T-helper 9 cell (primary cell): ENCODE results near the gene CACNB4.

ENCODE experiments used
- DNase-seq: peaks from one replicate; pipeline ENCODE4 v3.0.0-alpha.2; 2020

Gene CACNB4

DNA sequence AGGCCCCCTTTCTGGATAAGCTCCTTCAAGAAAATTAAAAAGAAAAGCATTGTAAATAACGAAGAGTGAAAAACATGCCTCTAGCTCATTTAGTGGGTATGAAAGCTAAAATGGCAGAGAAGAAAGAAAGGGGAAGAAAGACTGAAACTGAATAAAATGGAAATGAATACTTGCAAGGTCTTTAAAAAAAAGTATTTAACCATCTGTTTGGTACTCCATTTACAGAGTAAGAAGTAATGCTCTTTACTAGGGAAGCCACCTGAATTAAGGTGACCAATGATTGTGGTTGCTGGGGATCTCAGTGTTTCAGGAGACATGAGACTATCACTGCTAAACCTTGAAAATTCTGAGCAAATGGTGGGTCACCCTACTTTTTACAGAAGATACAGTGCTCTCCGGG lies 253.0 kb downstream of the CACNB4 start:
- no peak for DNase-seq

DNA sequence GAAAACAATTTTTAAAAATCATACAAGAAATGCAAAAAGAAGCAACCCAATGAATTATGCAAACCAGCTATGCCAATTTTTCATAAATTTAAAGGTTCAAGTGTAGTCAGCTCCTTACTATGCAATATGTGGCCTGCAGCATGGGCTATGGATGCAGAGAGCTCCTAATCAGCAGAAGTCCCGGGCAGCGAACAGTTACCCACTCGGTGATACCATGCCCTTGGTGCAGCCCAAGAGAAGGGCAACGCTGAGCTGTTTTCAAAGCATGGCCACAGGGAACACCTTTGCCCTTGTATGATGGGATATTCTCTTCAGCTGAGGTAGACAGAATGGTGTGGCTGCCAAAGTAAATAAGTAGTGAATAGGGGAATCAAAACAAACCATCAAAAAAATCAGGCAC lies 253.4 kb downstream of the CACNB4 start:
- DNase-seq: no peak

DNA sequence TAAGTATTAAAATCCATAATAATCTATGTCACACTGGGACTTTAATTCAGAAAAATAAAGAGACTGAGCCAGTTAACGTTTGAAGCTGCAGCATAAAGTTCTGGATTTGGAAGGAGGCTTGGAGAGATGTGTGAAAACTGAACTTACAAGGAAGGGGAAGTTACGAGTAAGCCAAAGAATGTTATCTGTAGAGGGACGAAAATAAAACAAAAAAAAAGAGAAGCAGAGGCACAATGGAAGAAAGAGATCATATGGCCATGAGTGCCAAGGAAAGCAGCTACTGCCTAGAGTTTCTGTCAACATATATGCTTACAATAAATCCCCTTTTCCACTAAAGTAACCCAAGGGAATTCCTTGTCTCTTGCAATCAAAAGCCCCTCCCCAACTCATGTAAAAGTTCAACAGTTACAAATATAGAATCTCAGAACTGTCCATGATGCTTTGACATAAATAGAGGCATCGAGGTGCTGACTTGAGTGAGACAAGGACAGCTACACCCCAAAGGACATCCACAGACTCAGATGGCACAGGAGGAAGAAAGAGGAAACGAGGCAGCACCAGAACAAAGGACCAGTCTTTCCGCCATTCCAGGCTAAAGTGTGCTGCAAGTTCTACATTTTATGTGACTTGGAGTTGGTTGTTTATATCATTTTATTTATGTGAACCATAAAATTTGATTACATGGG lies 254.5 kb downstream of the CACNB4 start:
- DNase-seq: no peak

DNA sequence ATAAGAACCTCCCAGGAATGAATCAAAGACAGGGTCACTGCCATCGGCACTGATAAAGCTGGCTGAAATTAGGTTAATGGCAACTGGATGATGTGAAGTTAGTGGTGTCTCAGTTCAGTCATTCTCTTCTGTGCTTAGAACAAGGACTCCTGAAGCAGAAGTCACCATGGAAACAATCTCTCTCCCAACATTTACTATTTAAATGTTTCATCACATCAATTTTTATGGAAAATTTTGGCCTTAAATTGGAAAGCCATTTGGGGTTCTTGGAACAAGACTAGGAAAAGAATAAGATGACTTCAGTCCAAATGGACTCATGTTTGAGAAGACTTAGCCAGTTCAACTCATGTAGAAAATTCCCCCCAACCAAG lies 255.2 kb downstream of the CACNB4 start:
- no peak for DNase-seq

DNA sequence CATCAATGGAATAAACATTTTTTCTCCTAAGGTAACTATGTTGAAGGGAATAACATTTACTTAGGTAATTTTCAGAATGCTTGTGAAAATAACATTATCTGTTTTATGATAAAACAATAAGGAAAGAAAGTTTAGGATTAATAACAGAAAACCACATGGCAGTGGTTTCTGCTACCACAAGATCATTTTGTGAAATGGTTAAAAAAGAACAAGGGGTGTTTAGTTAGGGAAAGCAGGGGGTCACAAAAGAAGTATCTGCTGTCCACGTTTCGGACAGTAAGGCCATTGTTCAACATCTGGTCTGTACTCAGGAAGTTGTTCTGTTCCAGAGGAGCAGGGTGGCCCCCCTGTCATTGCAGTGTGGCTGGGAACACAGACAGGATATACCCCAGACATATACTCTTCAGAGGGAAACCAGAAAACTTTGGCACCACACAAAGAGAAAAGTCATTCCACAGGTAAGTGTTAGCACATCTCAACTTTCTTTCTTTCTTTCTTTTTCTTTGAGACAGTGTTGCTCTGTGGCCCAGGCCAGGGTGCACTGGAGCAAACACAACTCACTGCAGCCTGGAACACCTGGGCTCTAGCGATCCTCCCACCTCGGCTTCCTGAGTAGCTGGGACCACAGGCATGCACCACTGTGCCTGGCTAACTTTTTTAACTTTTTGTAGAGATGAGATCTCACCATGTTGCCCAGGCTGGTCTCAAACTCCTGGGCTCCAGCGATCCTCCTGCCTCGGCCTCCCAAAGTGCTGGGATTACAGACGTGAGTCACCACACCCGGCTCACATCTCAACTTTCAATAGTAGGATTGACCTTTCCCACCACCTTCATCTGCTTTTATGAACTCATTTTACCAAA lies 255.8 kb downstream of the CACNB4 start:
- no peak for DNase-seq

DNA sequence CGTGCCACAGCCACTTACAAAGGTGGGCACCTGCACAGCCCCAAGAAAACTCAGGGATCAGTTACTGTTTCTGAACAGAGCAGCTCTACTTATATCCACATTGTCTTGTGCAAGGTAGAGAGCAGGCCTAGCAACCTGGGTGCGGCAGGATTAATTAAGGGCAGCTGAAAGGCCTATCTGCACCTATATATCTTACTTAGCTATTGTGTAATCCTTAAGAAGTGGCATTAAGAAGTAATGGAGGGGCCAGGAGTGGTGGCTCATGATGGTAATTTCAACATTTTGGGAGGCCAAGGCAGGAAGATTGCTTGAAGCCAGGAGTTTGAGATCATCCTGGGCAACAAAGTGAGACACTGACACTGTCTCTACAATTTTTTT lies 257.8 kb downstream of the CACNB4 start:
- DNase-seq: no peak

DNA sequence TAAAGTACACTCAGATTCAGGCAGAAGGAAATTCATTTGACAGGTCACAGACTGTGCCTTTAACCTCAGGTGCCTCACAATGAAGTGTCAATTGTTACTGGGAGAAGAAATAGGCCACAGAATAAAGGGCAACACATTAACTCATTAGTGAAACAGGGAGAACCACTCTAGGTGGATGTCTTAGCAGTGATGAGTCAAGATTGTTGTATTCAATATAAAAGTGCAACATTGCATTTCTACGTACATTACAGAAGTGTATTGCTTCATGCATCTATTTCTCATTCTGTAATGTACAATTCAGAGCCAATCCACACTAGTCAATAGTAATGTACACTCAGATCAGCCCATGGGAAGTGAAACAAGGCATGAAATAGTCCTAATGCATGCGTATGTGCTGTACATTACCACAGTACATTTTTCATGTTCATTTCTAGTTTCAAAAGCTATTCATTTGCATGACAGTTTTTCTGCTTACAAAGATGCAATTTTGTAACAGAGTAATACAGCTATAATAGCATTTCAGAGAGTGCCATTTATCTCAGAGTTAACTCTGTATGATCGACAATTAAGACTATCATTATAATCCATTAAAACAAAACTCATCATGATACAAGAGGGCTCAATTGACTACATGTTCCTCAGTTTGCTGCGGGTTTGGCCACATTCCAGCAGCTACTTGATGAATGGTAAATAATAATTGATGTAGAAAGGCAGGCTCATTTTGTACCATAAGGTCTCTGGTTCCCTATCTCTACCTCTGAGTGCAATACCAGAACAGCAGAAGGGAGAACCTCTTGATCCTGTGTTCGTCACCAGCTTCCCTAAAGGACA lies 258.4 kb downstream of the CACNB4 start:
- no peak for DNase-seq

DNA sequence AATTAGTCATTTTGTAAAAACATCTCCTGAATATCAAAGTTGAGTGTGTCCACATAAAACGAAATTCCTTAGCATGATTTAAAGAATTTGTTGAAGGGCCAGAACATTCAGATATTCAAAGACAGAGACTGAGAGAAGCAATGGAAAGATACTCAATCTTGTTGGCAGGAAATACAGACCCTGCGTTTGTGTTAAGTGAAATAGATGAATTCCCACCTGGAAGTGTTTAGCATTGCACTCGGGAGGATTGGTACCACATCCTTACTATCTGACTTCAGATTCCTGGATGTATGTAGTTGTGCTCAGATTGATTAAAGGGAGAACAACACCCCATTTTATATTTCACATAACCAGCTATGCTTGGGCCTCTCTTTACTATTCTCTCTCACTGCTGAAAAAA lies 260.9 kb downstream of the CACNB4 start:
- DNase-seq: no peak

DNA sequence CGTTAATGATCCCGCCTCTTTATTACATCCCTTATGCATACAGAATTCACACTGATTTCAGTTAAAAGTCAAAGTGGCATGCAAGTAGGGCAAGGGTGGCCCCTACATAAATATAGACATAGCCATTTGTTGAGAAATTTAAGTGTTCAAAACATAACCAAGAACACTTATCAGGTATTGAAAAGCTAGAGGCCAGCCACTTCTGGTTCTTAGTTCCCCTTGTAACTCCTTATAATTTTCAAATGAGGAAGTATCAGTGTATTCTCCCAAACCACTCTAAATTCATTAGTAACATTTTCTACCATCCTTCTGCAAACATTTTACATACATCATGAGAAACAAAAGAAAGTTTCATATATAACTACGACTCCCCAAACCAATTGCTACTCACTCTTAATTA lies 264.9 kb downstream of the CACNB4 start:
- DNase-seq: no peak

DNA sequence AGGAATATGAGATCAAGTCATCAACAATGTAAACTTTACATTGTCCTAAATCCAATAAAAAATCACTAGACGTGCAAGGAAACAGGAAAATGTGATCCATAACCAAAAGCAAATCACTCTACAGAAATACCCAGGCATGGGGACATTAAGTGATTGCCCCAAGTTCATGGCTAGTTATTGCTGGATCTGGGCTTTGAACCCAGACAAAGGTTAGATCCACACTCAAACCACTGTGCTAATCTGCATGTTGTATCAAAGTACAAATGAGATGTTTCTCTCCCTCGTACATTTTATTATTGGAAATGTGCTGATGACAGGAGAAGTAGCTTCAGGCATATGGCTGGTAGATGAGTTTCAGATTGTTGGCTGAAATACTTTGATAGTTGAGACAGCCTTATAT lies 267.9 kb downstream of the CACNB4 start:
- no peak for DNase-seq

DNA sequence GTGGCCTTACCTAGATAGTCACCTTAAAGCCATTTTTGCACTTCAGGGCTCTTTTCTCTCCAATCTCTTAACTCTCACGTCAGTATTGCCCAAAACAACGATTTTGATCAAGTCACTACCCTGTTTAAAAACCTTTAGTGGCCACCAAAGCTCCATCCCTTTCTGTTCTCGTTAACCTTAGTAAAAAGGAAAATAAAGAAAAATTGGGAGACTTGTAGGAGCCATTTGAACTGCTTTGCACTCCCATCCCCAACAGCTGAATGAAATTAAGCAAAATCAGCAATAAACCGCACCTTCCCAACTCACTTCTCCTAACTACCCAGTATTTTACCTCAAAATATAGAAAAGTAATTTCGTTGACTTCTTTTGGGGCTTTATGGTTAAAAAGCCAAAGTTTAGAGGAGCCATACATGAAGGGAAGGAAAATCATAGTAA lies 269.9 kb downstream of the CACNB4 start:
- DNase-seq: no peak

DNA sequence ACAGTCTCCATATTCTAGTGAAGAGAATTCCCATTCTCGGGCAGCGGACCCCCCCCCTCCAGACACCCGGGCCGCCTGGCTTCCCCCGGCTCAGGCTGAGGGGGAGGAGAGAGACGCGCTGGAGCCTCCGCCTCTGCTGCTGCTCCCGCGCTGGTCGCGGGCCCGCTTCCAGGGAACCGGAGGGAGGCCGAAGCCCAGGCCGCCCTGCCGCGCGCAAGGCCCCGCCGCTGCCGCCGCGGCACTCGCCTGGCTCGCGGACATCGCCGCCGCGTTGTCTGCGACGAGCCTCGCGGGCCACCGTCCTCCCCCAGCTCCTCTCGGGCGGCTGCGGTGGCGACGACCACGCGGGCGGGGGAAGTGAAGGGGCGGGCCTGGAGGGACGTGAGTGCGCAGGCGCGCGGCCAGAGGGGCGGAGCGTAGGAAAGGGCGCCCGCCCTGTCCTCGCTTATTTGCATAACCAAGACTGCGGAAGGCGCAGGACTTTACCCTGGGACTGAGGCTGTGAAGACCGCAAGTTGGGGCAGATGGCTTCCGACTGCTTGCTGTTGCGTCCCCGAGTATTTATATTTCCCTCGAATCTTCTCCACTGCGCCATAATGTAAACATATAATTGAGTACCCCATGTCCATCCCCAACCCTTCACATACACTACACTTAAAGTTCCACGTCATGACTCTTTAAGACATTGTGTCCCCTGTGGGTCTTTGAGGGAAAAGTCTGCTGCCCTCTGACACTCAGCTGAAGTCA lies 270.5 kb downstream of the CACNB4 start, which contains the start of gene ARL5A:
Gene ARL5A (minus strand): TSS at position 279 of the 747 bp plus-strand sequence. CDS start 245 bp downstream, at position 34.
- DNase-seq: peak; percentile 93

DNA sequence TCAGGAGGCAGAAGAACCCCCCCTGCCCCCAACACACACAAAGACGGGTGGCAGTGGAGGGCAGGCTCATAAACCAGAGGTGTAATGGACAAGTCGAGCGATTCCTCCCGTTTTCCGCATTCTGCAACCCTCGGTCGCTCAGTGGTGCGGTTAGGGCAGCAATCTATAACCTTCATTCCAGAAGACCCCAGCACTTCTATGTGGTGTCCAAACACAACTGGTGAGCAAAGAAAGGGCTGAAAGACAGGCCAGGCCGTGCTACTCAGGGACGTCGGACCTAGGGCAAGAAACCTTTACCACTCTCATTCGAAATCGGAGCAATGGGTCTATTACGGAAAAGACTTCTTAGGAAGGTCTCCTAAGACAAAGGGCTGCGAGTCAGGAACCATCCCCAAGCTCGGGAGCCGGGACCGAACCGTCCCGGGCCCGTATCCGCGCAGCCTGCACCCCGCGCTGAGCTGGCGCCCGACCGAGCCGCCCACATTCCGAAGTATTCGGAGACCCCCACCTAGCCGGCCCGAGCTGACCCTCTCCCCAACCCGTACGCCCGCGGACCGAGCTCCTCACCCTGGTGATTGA lies 271.2 kb downstream of the CACNB4 start:
- DNase-seq: no peak

DNA sequence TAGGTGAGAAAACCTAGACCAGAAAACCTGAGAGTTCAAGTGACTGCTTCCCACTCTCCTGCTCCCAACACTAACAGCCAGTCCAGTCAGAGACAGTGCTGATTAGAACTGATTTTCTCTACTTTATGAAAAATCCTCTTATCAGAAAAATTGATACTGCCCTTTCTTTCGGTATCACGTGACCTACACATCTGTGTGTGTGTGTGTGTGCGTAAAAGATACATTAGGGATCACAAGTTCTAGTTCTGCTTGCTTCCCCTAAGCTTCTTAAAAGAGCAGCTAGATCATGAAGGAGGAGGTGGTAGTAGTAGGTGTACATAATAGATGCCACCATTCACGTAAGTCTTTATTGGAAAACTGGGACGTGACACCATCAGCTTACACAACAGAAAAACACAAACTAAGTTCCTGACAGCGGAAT lies 272.1 kb downstream of the CACNB4 start:
- DNase-seq: no peak

DNA sequence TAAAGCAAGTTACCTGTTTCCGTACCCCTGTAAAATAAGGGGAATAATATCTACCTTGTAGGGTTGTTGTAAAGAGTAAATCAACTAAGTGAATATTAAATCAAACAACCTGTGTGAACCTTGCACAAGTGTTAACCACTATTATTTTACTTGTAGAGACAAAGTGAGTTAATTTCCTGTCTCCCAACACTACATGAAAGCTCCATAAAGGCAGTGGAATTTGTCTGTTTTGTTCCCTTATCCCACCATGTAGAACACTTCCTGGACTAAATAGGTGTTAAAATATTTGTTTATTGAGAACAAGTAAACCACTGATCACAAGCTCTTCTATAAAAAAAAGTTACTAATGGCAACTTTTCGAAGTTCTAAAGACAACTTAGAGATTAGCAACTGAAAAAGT lies 274.0 kb downstream of the CACNB4 start:
- no peak for DNase-seq

DNA sequence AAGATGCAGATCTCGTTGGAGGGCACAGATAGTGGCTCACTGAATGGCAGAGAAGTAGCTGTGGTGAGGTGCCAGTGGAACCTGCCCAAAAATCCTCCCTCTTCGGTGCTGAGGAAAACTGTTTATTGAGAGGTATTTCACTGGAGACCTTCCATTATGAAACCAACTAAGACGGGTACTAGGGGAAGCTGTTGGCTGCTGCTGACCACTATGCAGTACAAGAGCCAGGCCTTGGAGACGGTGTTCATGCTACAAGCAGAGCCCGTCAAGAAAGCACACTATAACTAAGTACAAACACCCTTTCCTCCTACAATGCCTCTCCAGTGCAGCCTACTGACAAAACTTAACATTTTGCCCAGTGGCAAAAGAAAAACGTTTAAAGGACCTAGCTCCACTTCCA lies 275.2 kb downstream of the CACNB4 start:
- no peak for DNase-seq

DNA sequence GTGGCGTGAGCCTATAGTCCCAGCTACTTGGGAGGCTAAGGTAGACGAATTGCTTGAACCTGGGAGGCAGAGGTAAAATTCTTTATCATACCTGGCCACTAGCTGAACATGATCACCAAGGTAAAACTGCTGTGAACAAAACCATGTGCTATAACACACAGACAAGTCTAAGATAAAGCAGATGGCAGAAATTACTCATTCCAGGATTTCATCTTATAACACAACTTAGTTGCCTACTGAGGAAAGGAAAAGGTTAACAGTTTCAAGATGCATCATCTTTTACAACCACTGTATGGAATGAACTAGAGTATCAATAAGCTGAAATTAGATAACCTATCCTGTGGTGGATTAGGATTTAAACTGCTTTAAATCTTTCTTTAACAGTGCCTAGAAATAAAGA lies 278.9 kb downstream of the CACNB4 start:
- DNase-seq: no peak

DNA sequence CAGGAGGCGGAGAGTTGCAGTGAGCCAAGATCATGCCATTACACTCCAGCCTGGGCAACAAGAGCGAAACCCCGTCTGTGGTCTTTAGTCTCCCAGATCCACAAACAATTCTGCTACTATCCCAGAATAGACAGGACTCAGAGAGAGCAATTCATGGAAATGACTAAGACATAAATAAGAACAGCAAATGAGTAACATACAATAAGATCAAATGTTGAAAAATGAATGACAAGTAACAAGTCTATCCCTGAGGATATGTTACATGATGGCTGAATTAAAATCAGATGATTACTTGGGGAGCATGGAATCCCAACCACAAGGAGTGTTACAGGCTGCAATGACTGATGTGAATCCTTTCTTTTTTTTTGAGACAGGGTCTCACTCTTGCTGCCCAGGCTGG lies 280.9 kb downstream of the CACNB4 start:
- DNase-seq: no peak

DNA sequence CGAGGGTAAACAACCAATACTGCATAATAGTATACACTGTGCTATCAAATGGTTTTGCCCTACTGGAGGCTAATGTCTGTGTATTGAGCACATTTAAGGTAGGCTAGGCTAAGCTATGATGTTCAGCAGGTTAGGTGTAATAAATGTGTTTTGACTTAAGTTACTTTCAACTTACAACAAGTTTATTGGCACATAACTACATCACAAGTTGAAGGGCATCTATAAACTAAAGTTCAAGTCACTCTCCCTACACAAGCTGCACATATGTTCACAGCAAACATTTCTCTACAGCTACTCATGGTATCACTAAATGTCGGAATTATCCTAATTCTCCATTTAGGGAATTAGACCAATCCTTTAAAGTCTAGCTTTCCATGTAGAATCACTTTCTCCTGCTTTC lies 282.0 kb downstream of the CACNB4 start:
- no peak for DNase-seq

DNA sequence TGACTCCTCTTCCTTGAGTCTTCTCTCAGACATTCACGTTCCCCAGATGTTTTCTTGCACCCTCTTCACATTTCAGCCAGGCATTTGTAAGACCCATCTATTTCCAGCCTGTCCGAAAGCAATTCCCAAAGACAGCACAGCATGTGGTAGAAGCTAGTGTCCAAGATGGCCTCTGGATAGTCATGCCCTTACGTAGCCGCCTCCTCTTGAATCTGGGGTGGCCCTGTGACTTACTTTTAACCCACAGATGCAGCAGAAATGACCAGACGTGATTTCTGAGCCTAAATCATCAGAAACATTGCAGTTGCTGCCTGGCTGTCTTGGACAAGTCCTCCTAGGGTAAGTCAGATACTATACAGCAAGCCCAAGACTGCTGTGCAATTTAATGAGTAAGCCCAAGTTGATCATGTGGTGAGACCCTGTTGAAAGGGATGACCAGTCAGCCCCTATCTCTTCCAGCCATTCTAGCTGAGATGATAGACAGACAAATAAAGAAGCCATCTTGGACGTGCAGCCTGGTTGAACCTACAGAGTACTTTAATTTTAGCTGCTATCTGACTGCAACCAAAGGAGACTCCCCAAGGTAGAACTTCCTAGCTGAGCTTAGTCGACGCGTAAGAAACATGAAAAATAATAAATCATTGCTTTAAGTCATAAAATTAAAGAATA lies 282.9 kb downstream of the CACNB4 start:
- DNase-seq: no peak

DNA sequence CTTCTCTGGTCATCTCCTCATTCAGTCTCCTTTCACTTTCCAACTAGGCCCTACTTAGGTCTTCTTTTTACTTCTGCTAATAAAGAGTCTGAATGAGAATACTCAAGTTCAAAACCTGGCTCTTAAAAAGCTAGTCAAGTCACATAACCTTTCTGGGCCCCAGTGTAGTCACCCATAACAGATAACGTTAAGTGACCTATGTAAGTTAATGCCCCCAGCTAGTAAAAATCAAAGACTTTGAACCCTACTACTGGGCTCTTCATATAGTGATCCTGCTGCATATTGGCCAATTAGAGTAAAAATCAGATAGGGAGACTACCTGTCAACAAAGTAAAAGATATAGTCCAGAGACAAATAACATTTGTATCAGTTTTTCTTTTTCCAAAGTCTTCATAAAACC lies 288.4 kb downstream of the CACNB4 start:
- DNase-seq: no peak

DNA sequence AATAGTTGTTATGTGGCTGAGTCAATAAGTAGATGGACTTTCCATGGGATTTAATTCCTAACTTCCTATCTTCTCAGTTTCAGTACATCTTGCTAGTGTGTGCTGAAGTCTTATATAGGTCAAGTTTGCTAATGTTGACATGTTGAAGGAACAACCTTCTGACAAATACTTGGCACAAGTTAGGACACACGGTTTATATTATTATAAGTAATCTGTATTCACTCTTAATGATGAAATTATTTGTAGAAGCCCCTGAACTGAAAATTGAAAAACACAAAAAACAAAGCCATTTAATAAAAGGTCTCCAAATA lies 289.8 kb downstream of the CACNB4 start:
- DNase-seq: no peak
